Myocyte (in vitro differentiated cells): ENCODE data around the gene RPS6KA2. TPM values are rescaled to one million over a fixed set of nuclear protein-coding genes. Genes with fewer than 3 reads are reported as not detected.

Experiments
- DNase-seq: peaks from one replicate; pipeline ENCODE4 v3.0.0-alpha.2; 2012; ENCODE audit warnings: low read depth
- polyA plus RNA-seq: library from polyadenylated mRNA; unstranded; fragments of >200 nt; gene quantifications from one replicate; pipeline ENCODE4 v1.2.1, GENCODE V29; 2012; ENCODE audit warnings: missing spikeins
- total RNA-seq: library from RNA; depleted of rRNA; stranded (reverse); fragments of >200 nt; gene quantifications from 2 replicates; pipeline ENCODE4 v1.2.3, GENCODE V29; 2014

Gene RPS6KA2
- total RNA-seq: 14.9 and 17.7 TPM in 2 replicates
- 17.7 TPM for polyA plus RNA-seq

GRCh38 chr6:166627033-166627874 lies at the start of gene RPS6KA2:
Gene RPS6KA2, minus strand, starts transcription at chr6:166627251. Its CDS starts 232 bp downstream, at chr6:166627019.
- DNase-seq: peak; percentile 100

DNA sequence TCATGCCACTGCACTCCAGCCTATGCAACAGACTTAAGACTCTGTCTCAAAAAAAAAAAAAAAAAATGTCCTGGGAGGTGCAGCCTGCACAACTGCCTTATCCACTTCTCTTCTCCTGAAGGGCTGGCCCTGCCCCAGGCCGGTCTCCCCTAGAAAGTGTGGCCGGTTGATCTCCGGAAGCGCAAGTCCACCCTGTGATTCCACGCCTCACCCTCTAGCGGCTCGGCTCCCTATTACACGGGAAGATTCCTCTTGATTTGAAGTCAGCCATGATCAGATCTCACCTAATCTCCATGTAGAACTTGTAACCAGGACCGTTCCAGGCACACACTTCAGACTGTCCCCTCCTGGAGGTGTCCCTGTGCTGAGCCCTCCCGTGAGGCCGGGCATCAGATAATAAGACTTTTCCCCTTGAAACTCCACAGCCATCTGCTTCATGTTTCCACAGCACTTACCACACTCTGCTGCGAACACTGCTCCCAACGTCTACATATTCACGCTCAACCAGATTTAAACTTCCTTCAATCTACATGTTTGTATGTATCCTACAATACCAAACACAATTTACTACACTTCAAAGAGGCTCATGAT lies 49.3 kb upstream of the RPS6KA2 start:
- DNase-seq: no peak

DNA sequence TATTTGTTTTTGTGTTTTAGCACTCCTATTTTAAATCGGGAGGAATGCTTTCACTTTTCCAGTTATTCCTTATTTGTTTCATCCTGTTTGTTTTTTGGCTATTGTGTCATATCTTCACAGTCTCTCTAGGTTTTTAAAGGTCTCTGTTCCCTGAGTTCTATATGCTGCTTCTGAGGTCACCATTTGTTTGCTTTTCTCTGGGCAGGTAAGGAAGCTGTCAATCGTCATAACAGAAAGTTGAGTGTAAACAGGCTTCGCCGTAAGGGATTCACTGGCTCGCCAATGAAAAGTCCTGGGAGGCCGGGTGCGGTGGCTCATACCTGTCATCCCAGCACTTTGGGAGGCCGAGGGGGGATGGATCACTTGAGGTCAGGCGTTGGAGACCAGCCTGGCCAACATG lies 48.7 kb upstream of the RPS6KA2 start:
- DNase-seq: no peak

DNA sequence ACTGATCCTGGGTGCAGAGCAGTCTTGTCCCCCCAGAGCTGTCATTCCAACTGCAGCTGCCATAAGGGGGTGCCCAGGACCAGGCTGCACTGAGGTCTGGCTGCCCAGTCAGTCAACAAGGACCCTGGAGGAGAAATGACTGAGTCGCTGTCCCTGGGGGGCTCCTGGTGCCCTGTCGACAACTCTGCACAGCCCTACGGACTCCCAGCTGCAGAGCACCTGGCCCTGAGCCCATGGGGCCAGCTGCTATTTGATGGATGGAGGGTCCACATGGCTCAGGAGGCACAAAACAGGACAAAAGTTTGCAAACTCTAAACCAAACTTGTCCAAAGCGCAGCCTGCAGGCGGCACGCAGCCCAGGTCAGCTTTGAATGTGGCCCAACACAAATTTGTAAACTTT lies 46.3 kb upstream of the RPS6KA2 start:
- no peak for DNase-seq

GRCh38 chr6:166672624-166673206 lies 45.7 kb upstream of the RPS6KA2 start:
- no peak for DNase-seq

DNA sequence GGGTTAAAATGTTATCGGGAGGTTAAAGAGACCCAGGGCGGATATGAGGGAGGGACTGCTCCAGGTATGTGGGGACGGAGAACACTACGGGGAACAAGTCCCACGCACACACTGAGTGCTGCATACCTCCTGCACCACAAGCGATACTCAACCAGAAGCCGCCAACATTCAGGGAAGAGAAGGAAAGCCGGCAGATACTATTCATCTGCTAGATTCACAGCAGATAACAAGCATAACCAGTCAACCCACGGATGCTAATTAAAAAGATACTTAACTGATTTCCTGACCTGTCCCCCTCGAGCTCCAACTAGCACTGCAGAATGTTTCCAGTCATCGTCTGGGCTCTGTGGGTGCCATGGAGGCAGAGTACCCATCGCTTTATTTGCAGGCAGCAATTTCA lies 45.1 kb upstream of the RPS6KA2 start:
- DNase-seq: no peak

DNA sequence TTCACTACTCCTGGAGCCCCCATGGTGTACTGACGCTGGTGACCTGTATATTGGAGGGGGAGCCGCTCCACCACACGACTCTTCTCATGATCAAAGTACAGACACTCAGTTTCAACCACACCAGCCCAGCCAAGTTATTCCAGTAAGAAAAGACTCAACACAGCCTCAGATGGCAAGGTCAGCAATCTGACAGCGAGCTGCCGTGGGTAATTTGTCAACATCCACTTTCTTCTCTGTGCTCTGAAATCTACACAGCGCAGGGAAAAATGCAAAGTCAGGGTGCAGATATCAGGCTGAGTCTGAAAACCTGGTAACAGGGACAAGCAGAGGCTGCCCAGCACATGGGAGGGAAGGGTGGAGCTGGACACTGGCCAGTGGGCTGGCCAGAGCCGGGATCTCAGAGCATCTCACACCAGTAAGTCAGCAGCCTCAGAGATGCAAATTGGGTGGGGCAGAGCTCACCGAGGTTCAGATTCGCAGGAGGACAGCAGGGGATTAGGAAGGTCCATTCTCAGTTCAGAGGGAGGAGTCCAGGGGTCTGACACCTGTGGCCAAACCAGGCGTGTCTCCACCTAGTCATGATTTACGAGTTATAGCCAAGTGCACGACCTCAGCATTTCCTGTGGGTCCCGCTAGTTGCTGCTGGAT lies 44.5 kb upstream of the RPS6KA2 start:
- no peak for DNase-seq

DNA sequence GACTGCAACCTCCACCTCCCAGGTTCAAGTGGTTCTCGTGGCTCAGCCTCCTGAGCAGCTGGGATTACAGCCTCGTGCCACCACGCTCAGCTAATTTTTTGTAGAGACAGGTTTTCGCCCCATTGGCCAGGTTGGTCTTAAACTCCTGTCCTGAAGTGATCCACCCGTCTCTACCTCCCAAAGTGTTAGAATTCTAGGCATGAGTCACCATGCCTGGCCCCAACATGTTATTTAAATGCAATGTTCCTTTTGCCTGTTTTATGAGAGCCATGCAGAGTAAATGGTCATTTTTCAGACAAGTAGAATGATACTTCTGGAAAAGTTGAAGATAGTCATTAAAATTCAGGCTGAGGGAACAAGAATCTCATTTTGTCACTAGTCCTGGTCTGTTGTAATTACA lies 43.8 kb upstream of the RPS6KA2 start:
- DNase-seq: no peak

DNA sequence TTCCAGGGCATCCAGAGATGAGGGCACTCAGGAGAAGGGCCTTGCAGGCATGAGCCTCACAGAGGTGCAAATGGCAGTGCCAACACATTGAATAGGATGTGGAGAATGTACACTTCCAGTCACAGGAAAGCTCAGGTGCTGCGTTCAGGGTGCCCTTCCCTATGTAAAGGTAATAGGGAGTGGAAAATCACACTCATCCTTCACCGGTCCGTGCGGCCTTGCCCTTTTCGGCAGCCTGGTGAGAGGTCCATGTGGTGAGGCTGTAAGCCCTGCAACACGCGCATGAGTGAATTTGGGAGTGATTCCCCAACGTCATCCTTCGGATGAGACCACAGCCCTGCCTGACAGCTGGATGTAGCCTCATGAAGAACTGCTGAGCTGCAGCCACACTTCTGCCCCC lies 43.0 kb upstream of the RPS6KA2 start:
- DNase-seq: no peak

DNA sequence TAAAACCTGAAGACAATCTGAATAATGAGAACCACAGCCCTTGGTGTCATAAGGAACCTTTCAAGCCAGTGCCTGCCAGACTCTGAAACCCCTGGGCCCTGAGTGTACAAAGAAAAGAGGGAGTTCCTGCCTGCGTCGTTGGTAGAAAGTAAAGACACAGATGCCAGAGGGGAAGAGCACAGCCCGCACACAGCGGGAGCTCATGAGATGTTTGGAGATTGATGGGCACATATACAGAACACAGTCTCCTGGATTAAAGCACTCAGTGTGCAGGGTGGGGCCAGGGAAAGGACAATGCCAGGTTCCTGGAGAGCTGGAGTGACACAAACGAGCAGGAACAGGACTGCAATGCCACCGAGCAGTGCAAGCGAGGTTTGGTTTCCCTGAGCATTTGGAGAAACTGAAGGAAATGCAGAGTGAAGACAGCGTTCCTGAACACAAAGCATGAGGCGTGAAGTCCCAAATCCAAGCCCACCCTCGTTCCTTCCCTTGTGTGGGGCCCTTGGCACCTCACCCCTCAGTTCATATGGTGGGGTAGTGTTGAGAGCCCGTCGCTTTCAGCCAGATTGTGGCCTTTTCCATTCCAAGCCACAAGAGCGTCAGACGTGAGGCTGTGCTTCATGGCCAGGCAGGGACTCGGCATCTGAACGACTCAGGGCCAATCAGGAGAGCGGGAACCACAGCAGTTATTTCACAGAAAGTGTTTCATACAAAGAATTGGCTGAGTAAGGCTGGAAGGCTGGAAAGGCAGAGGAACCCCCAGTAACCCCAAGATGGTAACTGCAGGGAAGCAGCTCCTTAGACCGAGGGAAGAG lies 41.0 kb upstream of the RPS6KA2 start:
- DNase-seq: no peak

DNA sequence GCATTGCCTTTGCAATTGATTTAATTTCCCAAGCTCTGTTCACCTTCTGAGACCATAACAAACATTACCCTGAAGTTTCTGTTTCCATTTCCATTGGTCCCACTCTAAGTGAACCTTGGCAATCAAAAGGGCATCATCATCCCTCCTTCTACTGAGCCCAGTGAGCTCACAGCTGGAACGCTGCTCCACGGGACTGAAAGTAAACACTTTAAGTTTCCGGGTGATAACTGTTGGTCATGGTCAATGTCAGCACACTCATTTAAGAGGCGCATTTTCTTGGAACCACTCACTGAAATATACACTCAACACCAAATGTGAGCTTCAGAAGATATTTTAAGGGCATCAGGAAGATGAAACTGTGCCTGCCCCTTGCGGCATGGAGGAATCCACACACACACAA lies 37.1 kb upstream of the RPS6KA2 start:
- no peak for DNase-seq

GRCh38 chr6:166663568-166663967 lies 36.5 kb upstream of the RPS6KA2 start:
- no peak for DNase-seq

DNA sequence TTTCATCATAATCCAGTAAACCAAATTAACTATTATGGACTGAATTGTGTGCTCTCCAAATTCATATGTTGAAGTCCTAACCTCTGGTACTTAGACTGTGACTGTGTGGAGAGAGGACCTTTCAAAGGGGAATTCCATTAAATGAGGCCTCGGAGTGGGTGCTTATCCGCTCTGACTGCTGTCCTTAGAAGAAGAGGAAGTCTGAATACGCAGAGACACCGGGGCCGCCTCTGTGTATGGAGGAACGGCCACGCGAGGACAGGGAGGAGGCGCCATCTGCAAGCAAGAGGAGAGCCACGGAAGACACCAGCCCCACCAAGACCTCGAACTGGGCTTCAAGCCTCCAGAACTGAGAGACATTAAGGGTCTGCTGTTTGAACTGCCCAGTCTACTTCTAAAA lies 35.6 kb upstream of the RPS6KA2 start:
- DNase-seq: no peak

DNA sequence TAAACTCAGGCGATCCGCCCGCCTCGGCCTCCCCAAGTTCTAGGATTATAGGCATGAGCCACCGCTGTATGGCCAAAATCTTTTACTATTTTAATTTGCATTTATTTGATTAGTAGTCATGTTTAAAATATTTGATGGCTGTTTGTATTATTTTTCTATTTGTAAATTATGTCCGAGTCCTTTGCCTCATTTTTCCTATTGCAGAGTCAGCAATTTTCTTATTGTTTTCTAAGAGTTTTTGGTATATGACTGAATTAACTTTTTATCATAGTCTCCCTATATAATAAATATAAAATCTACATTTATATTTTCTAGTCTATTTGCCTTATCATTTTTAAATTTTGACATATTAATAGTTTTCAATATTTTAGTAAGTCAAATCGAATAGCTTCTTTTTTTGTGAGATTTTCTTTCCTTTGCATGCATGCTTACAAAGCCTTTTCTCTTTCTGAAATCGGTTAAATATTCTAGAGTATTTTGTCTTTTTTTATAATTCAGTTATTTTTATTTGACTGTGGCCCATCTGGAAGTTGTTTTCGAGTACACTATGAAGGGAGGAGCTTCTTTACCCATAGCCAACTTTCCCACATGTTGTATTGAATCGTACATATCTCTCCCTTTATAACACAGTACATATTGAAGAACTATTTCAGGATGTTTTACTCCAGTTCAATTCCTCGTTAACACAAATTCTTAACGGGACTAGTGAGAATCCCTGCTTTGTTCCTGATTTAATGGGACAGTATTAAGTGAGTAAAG lies 34.5 kb upstream of the RPS6KA2 start:
- no peak for DNase-seq

DNA sequence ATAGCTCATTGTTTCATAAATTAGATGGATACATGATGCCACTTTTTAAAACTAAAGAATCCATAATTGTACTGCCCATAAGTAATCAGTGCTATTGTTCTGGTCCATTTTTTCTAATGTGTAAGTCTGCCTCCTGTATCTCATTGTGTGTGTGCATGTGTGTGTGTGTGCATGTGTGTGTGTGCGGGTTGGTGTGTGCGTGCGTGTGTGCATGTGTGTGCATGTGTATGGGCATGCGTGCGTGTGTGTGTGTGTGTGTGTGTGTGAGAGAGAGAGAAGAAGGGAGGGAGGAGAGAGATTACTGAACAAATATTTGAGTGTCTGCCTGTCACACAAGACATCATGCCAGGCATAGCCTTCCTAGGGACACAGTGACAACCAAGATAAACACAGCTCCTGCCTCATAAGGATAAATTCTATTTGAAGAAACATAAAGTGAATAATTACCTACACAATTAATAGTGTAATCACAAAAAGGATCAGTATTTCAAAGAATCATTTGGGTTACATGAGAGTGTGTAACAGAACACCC lies 33.2 kb upstream of the RPS6KA2 start:
- DNase-seq: no peak

GRCh38 chr6:166659581-166659980 lies 32.5 kb upstream of the RPS6KA2 start:
- no peak for DNase-seq

- peak; percentile 8 for DNase-seq
Measured at GRCh38 chr6:166658792-166659150, 31.7 kb upstream of the RPS6KA2 start.

GRCh38 chr6:166658115-166658791 lies 31.2 kb upstream of the RPS6KA2 start:
- DNase-seq: no peak

GRCh38 chr6:166657531-166657930 lies 30.5 kb upstream of the RPS6KA2 start:
- DNase-seq: no peak
